ENCODE results near the gene TMEM61.
"Not testable (repeated sequence)": the region's sequence is repeated elsewhere in the genome, so short reads cannot be mapped to it uniquely, and the experiment has no call there.

The TMEM61 gene

DNA sequence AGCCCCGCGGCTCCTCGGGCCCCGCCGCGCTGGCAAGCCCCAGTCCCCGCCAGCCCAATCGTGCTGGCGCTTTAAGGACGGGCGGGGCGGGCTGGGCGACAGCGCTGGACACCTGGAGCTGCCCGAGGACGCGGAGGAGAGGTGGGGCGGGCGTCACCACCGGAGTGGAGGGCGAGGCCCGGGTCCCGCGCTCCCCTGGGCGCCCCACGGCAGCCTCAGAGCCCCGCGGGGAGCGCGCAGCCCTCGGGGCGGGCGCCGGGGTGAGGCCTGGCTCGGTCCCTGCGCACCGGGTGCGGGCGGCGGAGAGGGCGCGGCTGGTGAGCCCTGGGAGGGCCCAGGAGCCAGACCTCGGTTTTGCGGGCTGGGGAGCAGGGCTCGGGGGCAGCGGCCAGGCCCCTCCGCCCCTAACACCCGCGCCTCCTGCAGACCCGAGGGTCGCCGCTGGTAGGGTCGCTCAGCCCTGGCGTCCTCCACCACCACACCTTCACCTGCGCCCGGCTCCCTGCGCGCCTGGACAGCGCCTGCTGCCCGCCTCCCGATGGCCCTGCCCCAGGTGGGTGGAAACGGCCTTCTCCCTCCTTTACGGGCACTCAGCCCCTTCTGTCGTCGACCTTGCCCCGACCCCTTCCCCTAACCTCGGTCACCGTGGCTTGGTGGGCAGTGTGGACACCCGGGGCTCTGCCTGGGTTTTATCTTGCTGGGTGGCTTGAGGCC lies at the start of gene TMEM61:
Gene TMEM61 (plus strand): TSS at position 101 of the 714 bp plus-strand sequence. CDS start 438 bp downstream, at position 539.
- DNase-seq (ENCODE audit: low read depth) = no peak
- peak within 1 kb of the TSS; percentile 47 for H3K4me3 ChIP-seq (ENCODE audit: low read depth, low read length)
- TF ChIP-seq, protein P1, sequence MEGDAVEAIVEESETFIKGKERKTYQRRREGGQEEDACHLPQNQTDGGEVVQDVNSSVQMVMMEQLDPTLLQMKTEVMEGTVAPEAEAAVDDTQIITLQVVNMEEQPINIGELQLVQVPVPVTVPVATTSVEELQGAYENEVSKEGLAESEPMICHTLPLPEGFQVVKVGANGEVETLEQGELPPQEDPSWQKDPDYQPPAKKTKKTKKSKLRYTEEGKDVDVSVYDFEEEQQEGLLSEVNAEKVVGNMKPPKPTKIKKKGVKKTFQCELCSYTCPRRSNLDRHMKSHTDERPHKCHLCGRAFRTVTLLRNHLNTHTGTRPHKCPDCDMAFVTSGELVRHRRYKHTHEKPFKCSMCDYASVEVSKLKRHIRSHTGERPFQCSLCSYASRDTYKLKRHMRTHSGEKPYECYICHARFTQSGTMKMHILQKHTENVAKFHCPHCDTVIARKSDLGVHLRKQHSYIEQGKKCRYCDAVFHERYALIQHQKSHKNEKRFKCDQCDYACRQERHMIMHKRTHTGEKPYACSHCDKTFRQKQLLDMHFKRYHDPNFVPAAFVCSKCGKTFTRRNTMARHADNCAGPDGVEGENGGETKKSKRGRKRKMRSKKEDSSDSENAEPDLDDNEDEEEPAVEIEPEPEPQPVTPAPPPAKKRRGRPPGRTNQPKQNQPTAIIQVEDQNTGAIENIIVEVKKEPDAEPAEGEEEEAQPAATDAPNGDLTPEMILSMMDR (conservative IDR thresholded peaks at IDR 0.05; ENCODE audit: low read depth, low read length) = no peak

DNA sequence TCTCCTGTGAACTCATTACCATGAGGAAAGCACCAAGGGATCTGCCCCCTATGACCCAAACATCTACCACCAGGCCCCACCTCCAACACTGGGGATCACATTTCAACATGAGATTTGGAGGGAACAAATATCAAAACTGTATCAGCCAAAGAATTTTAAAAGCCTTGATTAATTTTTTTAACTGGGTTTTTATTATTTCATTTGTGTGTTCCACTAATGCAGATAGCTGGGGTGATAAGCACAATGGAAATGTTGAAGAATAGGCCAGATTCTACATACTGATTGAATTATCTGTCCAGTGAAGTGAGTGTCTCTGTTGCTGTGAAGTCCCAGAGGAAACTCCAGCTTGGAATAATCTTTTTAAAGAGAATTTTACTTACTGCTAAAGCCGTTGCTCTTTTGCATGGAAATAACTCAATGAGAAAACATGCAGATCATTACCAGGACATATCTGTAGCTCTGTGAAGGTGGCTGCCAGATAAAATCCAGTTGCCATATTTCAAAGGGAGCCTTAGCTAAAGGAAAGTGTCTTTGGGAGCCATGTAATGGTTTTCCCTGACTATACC lies 49.1 kb upstream of the TMEM61 start:
- no peak for DNase-seq (ENCODE audit: low read depth)
- TF ChIP-seq, protein P1 (conservative IDR thresholded peaks at IDR 0.05; ENCODE audit: low read depth, low read length) = no peak
- no peak overlapping the region for H3K4me3 ChIP-seq (ENCODE audit: low read depth, low read length)

DNA sequence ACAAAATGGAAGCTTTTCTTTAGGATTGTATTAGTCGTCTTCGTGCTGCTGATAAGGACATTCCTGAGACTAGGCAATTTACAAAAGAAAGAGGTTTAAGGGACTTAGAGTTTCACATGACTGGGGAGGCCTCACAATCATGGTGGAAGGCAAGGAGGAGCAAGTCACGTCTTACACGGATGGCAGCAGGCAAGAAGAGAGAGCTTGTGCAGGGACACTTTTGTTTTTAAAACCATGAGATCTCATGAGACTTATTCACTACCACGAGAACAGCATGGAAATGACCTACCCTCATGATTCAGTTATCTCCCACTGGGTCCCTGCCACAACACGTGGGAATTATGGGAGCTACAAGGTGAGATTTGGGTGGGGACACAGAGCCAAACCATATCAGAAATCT lies 46.3 kb upstream of the TMEM61 start:
- not testable (repeated sequence) for H3K4me3 ChIP-seq (ENCODE audit: low read depth, low read length); DNase-seq (ENCODE audit: low read depth)

- TF ChIP-seq, protein P1 (conservative IDR thresholded peaks at IDR 0.05; ENCODE audit: low read depth, low read length) = no peak
- no peak overlapping the region for H3K4me3 ChIP-seq (ENCODE audit: low read depth, low read length)
- DNase-seq (ENCODE audit: low read depth) = peak; percentile 93
These were observed 45.6 kb upstream of the TMEM61 start for GRCh38 chr1:54934869-54935268.

DNA sequence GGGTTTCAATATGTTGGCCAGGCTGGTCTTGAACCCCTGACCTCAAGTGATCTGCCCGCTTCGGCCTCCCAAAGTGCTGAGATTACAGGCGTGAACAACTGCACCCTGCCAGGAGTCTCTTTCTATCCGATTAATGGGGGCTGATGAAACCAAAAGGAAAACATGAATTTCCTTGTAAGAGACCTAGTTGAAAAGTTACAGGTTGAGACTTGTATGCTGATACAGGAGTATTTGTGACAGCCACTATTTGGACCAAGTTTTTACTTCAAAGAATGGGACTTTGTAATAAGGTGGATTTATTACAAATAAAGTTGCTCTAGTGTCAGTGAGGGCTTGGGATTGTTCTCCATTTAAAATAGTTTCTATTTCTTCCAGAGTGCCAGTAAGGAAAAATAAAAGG lies 43.6 kb upstream of the TMEM61 start:
- TF ChIP-seq, protein P1 (conservative IDR thresholded peaks at IDR 0.05; ENCODE audit: low read depth, low read length) = no peak
- no peak overlapping the region for H3K4me3 ChIP-seq (ENCODE audit: low read depth, low read length)
- no peak for DNase-seq (ENCODE audit: low read depth)

DNA sequence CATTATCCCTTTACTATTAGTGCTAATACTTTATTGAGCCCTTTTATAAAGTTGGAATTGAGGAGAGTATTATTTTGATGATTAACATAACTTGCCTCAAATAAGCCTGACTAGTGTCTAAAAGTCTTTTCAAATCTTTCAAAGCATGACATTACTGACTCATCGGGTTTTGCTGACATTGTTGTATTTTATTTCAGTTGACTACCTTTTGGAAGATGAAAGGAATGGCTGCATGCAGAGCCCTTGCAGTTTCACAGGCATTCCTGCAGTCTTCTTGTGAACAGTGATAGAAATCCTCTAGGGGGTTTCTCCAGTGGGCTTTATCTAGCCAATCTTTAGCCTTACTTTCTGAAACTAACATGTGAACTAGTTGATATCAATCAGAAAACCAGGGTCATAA lies 43.0 kb upstream of the TMEM61 start:
- DNase-seq (ENCODE audit: low read depth) = peak; percentile 43

GRCh38 chr1:54938955-54939354 lies 41.5 kb upstream of the TMEM61 start:
- H3K4me3 ChIP-seq (ENCODE audit: low read depth, low read length); DNase-seq (ENCODE audit: low read depth): not testable (repeated sequence)

More for the DNA sequence above, 43.0 kb upstream of the TMEM61 start:
- H3K4me3 ChIP-seq (ENCODE audit: low read depth, low read length) = no peak overlapping the region
- TF ChIP-seq, protein P1 (conservative IDR thresholded peaks at IDR 0.05; ENCODE audit: low read depth, low read length) = no peak

DNA sequence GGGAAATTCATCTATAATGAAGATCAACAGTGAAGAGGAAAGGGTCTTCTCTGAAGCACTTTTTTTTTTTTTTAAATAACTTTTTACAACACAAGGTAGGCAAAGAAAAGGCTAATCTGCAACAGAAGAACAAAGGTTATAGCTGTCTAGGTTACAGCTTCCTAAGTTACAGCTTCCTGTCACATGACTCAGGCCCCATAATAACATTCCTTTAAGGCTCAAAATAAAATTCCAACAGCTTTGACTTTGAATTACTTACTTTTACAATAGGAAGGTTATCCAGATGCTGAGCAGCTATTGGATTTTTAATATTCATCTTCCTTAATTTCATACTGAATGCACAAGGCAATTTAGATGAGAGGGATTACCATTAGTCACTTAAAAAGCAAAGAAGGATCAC lies 40.4 kb upstream of the TMEM61 start:
- TF ChIP-seq, protein P1 (conservative IDR thresholded peaks at IDR 0.05; ENCODE audit: low read depth, low read length) = no peak
- no peak overlapping the region for H3K4me3 ChIP-seq (ENCODE audit: low read depth, low read length)
- DNase-seq (ENCODE audit: low read depth) = peak; percentile 41

All from choroid plexus epithelial cell (primary cell).